H1 (cell line): ENCODE measurements around the gene BRMS1.

Source experiments
- ATF3 ChIP-seq: IDR thresholded peaks from 2 replicates; pipeline ENCODE4 v1.6.1; 2011; ENCODE audit warnings: low read depth, mild to moderate bottlenecking, low read length; ENCODE audit not compliant: insufficient read depth
- CTCF ChIP-seq, 3 experiments: IDR thresholded peaks; 1 replicate in 2 of 3; 2 replicates in 1 of 3; pipeline versions ENCODE4 v1.5.1 to v1.6.1; 2011; ENCODE audit warnings: low read length in 3 of 3, mild to moderate bottlenecking in 3 of 3, inconsistent platforms in 2 of 3, low read depth in 1 of 3, moderate library complexity in 1 of 3; ENCODE audit not compliant: insufficient read depth in 1 of 3; ENCODE audit errors: control extremely low read depth in 1 of 3
- JUN ChIP-seq: IDR thresholded peaks from 2 replicates; pipeline ENCODE4 v1.6.1; 2011; ENCODE audit warnings: low read depth, mild to moderate bottlenecking, improper control_type of control experiment, low read length
- JUND ChIP-seq: IDR thresholded peaks from 2 replicates; pipeline ENCODE4 v1.6.1; 2011; ENCODE audit warnings: mild to moderate bottlenecking, improper control_type of control experiment, low read length
- RAD21 ChIP-seq, 2 experiments: IDR thresholded peaks in 1 of 2; conservative IDR thresholded peaks in 1 of 2; 2 replicates each; pipeline ENCODE4 v1.6.1; 2011; ENCODE audit warnings: low read depth in 2 of 2, low read length in 2 of 2, improper control_type of control experiment in 1 of 2, inconsistent platforms in 1 of 2, mild to moderate bottlenecking in 1 of 2, moderate library complexity in 1 of 2
- SP2 ChIP-seq: IDR thresholded peaks from 2 replicates; pipeline ENCODE4 v1.6.1; 2012; ENCODE audit warnings: mild to moderate bottlenecking, low read length, inconsistent platforms
- SRF ChIP-seq: IDR thresholded peaks from 2 replicates; pipeline ENCODE4 v1.6.1; 2011; ENCODE audit warnings: mild to moderate bottlenecking, low read depth, low read length, moderate library complexity
- SUZ12 ChIP-seq: fragments of 200-600 bp; sonication (generic); IDR thresholded peaks from 2 replicates; pipeline ENCODE4 v1.6.1; 2012; ENCODE audit warnings: mild to moderate bottlenecking, inconsistent platforms, low read length, moderate library complexity, mixed read lengths
- YY1 ChIP-seq: IDR thresholded peaks from 2 replicates; pipeline ENCODE4 v1.6.1; 2011; ENCODE audit warnings: low read depth, mild to moderate bottlenecking, low read length

GRCh38 chr11:66321606-66322005 lies 23.3 kb downstream of the BRMS1 start:
- TF ChIP-seq JUND = no peak
- no peak for TF ChIP-seq SP2
- no peak for TF ChIP-seq CTCF (IDR thresholded peaks at IDR 0.05; ENCODE audit: control extremely low read depth in 1 of 3, insufficient read depth in 1 of 3, low read depth in 1 of 3, low read length in 3 of 3)
- no peak for TF ChIP-seq YY1
- TF ChIP-seq SUZ12 = no peak
- TF ChIP-seq JUN = no peak
- no peak for TF ChIP-seq ATF3
- TF ChIP-seq RAD21 (IDR thresholded peaks at IDR 0.05 in 1 of 2, conservative IDR thresholded peaks at IDR 0.05 in 1 of 2; ENCODE audit: low read depth in 2 of 2, low read length in 2 of 2) = no peak
- TF ChIP-seq SRF = no peak
